Neural cell (in vitro differentiated cells): ENCODE results near the gene FAM193A. TPM values are rescaled to one million over a fixed set of nuclear protein-coding genes. Genes with fewer than 3 reads are reported as not detected.

ENCODE experiments used
- H2AFZ ChIP-seq: fragments of 200-600, 300-800 bp; sonication (generic), shearing (Covaris generic); 2 replicates; pipeline ENCODE4 v1.6.0; 2014; ENCODE audit warnings: low read depth, mild to moderate bottlenecking, antibody characterized with exemption, low read length, moderate library complexity
- H3F3A ChIP-seq: fragments of 200-600 bp; shearing (Covaris generic); 2 replicates; pipeline ENCODE4 v1.6.1; 2016; ENCODE audit warnings: mild to moderate bottlenecking, moderate library complexity, mixed read lengths, antibody characterized with exemption, low read length; ENCODE audit not compliant: insufficient read depth, poor library complexity, severe bottlenecking
- H3K27ac ChIP-seq: fragments of 200-600, 300-800 bp; sonication (generic), shearing (Covaris generic); 2 replicates; pipeline ENCODE4 v1.5.1; 2014; ENCODE audit warnings: mild to moderate bottlenecking, low read length, moderate library complexity
- H3K27me3 ChIP-seq: fragments of 300-800, 200-600 bp; sonication (generic), shearing (Covaris generic); 2 replicates; pipeline ENCODE4 v1.6.0; 2014; ENCODE audit warnings: mild to moderate bottlenecking, low read depth, low read length, moderate library complexity; ENCODE audit not compliant: insufficient read depth
- H3K36me3 ChIP-seq: fragments of 300-800, 200-600 bp; sonication (generic), shearing (Covaris generic); 2 replicates; pipeline ENCODE4 v1.5.1; 2014; ENCODE audit warnings: mild to moderate bottlenecking, antibody characterized with exemption, low read length, moderate library complexity; ENCODE audit not compliant: insufficient read depth
- H3K4me2 ChIP-seq: fragments of 300-800, 200-600 bp; sonication (generic), shearing (Covaris generic); 2 replicates; pipeline ENCODE4 v1.6.0; 2014; ENCODE audit warnings: mild to moderate bottlenecking, low read length
- H3K4me3 ChIP-seq: fragments of 300-800, 200-600 bp; sonication (generic), shearing (Covaris generic); 2 replicates; pipeline ENCODE4 v1.5.1; 2014; ENCODE audit warnings: mild to moderate bottlenecking, low read length, moderate library complexity
- H3K79me2 ChIP-seq: fragments of 200-600 bp; shearing (Covaris generic); replicated peaks from 2 replicates; pipeline ENCODE4 v1.6.0; 2014; ENCODE audit warnings: mild to moderate bottlenecking, low read length, moderate library complexity; ENCODE audit not compliant: insufficient read depth
- H3K9ac ChIP-seq: fragments of 300-800, 200-600 bp; sonication (generic), shearing (Covaris generic); 2 replicates; pipeline ENCODE4 v1.6.1; 2016; ENCODE audit warnings: mild to moderate bottlenecking, low read length, mixed read lengths
- H3K9me2 ChIP-seq: fragments of 200-600 bp; shearing (Covaris generic); 2 replicates; pipeline ENCODE4 v1.6.1; 2016; ENCODE audit warnings: mild to moderate bottlenecking, low read length, mixed read lengths; ENCODE audit not compliant: insufficient read depth
- H3K9me3 ChIP-seq: fragments of 200-600, 300-800 bp; sonication (generic), shearing (Covaris generic); 2 replicates; pipeline ENCODE4 v1.6.1; 2016; ENCODE audit warnings: mild to moderate bottlenecking, mixed run types, low read length, moderate library complexity, mixed read lengths
- H4K20me1 ChIP-seq: fragments of 200-600 bp; shearing (Covaris generic); 2 replicates; pipeline ENCODE4 v1.6.1; 2016; ENCODE audit warnings: mild to moderate bottlenecking, mixed run types; ENCODE audit not compliant: insufficient read depth
- CTCF ChIP-seq: fragments of 450-650 bp; IDR thresholded peaks from 2 replicates; pipeline ENCODE4 v1.5.1; 2014; ENCODE audit warnings: antibody characterized with exemption, mild to moderate bottlenecking, moderate library complexity; ENCODE audit not compliant: poor library complexity, severe bottlenecking
- EP300 ChIP-seq: fragments of 450-650 bp; conservative IDR thresholded peaks from 2 replicates; pipeline ENCODE4 v1.6.1; 2014; ENCODE audit warnings: antibody characterized with exemption, mild to moderate bottlenecking, moderate library complexity; ENCODE audit not compliant: poor library complexity, severe bottlenecking
- EZH2 ChIP-seq: fragments of 200-600, 300-800 bp; shearing (Covaris generic), sonication (generic); IDR thresholded peaks from 2 replicates; pipeline ENCODE4 v1.6.1; 2014; ENCODE audit warnings: antibody characterized with exemption, low read length, borderline replicate concordance, mild to moderate bottlenecking; ENCODE audit not compliant: insufficient read depth, poor library complexity, severe bottlenecking
- MXI1 ChIP-seq: fragments of 450-650 bp; conservative IDR thresholded peaks from 2 replicates; pipeline ENCODE4 v1.6.1; 2014; ENCODE audit warnings: antibody characterized with exemption, mild to moderate bottlenecking; ENCODE audit not compliant: poor library complexity, severe bottlenecking
- POLR2AphosphoS5 ChIP-seq: IDR thresholded peaks from 2 replicates; pipeline ENCODE4 v1.6.1; 2012
- RAD21 ChIP-seq: fragments of 450-650 bp; conservative IDR thresholded peaks from 2 replicates; pipeline ENCODE4 v1.6.1; 2014; ENCODE audit warnings: antibody characterized with exemption, mild to moderate bottlenecking, moderate library complexity
- REST ChIP-seq: IDR thresholded peaks from 2 replicates; pipeline ENCODE4 v1.6.1; 2012; ENCODE audit warnings: borderline replicate concordance
- SMC3 ChIP-seq: fragments of 450-650 bp; conservative IDR thresholded peaks from 2 replicates; pipeline ENCODE4 v1.6.1; 2014; ENCODE audit warnings: antibody characterized with exemption, mild to moderate bottlenecking, moderate library complexity; ENCODE audit not compliant: poor library complexity
- TAF1 ChIP-seq: IDR thresholded peaks from 2 replicates; pipeline ENCODE4 v1.6.1; 2012; ENCODE audit warnings: low read depth
- polyA plus RNA-seq: library from polyadenylated mRNA; depleted of rRNA; stranded (reverse); fragments of >200 nt; gene quantifications from 2 replicates; pipeline ENCODE4 v1.2.3, GENCODE V29; 2014

Gene FAM193A
- polyA plus RNA-seq, 1 donor from 2014 or later = 11.6 TPM

- no peak overlapping the region for H3K9ac ChIP-seq
- H2AFZ ChIP-seq = no peak overlapping the region
- H4K20me1 ChIP-seq = no peaks in the 10 kb centered on the region
- H3K4me2 ChIP-seq = no peak overlapping the region
- peaks cover 6% of the 10 kb centered on the region for H3K36me3 ChIP-seq
- H3K27me3 ChIP-seq = no peaks in the 10 kb centered on the region
- H3F3A ChIP-seq = no peaks in the 10 kb centered on the region
- no peaks in the 10 kb centered on the region for H3K9me2 ChIP-seq
- no peaks in the 10 kb centered on the region for H3K9me3 ChIP-seq
- no peak for TF ChIP-seq EP300
- TF ChIP-seq TAF1 = no peak
- no peak for TF ChIP-seq EZH2
- H3K79me2 ChIP-seq = peaks cover 75% of the 10 kb centered on the region
- H3K4me3 ChIP-seq = no peak overlapping the region
- no peak overlapping the region for H3K27ac ChIP-seq
Measured at GRCh38 chr4:2595436-2595835, 59.0 kb downstream of the FAM193A start.

GRCh38 chr4:2595952-2596552 is 59.6 kb downstream of the FAM193A start:
- no peak overlapping the region for H3K4me3 ChIP-seq
- no peak overlapping the region for H2AFZ ChIP-seq
- H3F3A ChIP-seq = no peaks in the 10 kb centered on the region
- no peak overlapping the region for H3K4me2 ChIP-seq
- peaks cover 81% of the 10 kb centered on the region for H3K79me2 ChIP-seq
- H3K9me3 ChIP-seq = no peaks in the 10 kb centered on the region
- H3K27me3 ChIP-seq = no peaks in the 10 kb centered on the region
- H4K20me1 ChIP-seq = no peaks in the 10 kb centered on the region
- H3K27ac ChIP-seq = no peak overlapping the region
- no peaks in the 10 kb centered on the region for H3K9me2 ChIP-seq
- H3K36me3 ChIP-seq = peaks cover 6% of the 10 kb centered on the region
- H3K9ac ChIP-seq = no peak overlapping the region
- no peak for TF ChIP-seq EP300
- TF ChIP-seq EZH2 = no peak
- no peak for TF ChIP-seq TAF1
- no peak for TF ChIP-seq POLR2AphosphoS5
- no peak for TF ChIP-seq CTCF
- no peak for TF ChIP-seq MXI1
- TF ChIP-seq RAD21 = no peak

GRCh38 chr4:2596611-2597010 is 60.2 kb downstream of the FAM193A start:
- H3K79me2 ChIP-seq = peaks cover 83% of the 10 kb centered on the region
- H4K20me1 ChIP-seq = no peaks in the 10 kb centered on the region
- no peak overlapping the region for H3K4me2 ChIP-seq

More at GRCh38 chr4:2596611-2597010, 60.2 kb downstream of the FAM193A start:
- Histone ChIP-seq H3K9me2 (no peaks in the 10 kb centered on the region), H3K9ac (no peak overlapping the region), H3K36me3 (peaks cover 6% of the 10 kb centered on the region), H3K9me3 (no peaks in the 10 kb centered on the region), H3K27me3 (no peaks in the 10 kb centered on the region), H3K27ac (no peak overlapping the region), H3K4me3 (no peak overlapping the region), H3F3A (no peaks in the 10 kb centered on the region), H2AFZ (no peak overlapping the region)
- TF ChIP-seq RAD21 = no peak
- TF ChIP-seq TAF1 = no peak
- TF ChIP-seq POLR2AphosphoS5 = no peak
- TF ChIP-seq EP300 = no peak
- TF ChIP-seq REST = no peak
- TF ChIP-seq MXI1 = no peak
- TF ChIP-seq SMC3 = no peak
- no peak for TF ChIP-seq EZH2
- TF ChIP-seq CTCF = no peak
